AG09309 (cell line): ENCODE results near the gene ZCCHC24.

ENCODE experiments used
- DNase-seq: peaks from one replicate; pipeline ENCODE4 v3.0.0-alpha.2; 2010; ENCODE audit warnings: low read depth
- H3K4me3 ChIP-seq: 2 replicates; pipeline ENCODE4 v1.5.1; 2011; ENCODE audit warnings: mild to moderate bottlenecking, low read depth, low read length, moderate library complexity; ENCODE audit not compliant: control insufficient read depth
- TF ChIP-seq, protein P1 (sequence below): IDR thresholded peaks from 2 replicates; pipeline ENCODE4 v1.5.1; 2011; ENCODE audit warnings: mild to moderate bottlenecking, low read depth, low read length, inconsistent platforms; ENCODE audit not compliant: insufficient read depth, control insufficient read depth; ENCODE audit errors: missing control alignments

The ZCCHC24 gene

DNA sequence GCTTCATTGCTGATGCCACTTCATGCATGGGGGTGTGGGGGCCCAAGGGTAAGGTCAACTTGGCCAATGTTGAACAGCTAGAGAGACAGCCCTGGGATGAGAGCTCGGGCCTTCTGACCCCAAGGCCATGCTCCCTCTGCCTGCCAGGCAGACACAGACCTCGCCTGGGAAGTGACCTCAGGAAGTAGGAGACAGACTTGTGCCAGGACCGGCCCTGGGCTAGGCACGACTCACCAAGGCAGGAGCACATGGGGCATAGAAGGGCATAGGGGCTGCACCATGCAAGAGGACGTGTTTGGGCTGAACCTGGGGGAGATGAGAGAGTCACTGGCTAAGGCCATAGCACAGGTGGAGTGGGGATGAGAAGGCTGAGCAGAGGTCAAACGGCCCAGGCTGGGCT lies 27.1 kb downstream of the ZCCHC24 start:
- TF ChIP-seq, protein P1, sequence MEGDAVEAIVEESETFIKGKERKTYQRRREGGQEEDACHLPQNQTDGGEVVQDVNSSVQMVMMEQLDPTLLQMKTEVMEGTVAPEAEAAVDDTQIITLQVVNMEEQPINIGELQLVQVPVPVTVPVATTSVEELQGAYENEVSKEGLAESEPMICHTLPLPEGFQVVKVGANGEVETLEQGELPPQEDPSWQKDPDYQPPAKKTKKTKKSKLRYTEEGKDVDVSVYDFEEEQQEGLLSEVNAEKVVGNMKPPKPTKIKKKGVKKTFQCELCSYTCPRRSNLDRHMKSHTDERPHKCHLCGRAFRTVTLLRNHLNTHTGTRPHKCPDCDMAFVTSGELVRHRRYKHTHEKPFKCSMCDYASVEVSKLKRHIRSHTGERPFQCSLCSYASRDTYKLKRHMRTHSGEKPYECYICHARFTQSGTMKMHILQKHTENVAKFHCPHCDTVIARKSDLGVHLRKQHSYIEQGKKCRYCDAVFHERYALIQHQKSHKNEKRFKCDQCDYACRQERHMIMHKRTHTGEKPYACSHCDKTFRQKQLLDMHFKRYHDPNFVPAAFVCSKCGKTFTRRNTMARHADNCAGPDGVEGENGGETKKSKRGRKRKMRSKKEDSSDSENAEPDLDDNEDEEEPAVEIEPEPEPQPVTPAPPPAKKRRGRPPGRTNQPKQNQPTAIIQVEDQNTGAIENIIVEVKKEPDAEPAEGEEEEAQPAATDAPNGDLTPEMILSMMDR, result no peak
- no peak overlapping the region for H3K4me3 ChIP-seq
- no peak for DNase-seq

DNA sequence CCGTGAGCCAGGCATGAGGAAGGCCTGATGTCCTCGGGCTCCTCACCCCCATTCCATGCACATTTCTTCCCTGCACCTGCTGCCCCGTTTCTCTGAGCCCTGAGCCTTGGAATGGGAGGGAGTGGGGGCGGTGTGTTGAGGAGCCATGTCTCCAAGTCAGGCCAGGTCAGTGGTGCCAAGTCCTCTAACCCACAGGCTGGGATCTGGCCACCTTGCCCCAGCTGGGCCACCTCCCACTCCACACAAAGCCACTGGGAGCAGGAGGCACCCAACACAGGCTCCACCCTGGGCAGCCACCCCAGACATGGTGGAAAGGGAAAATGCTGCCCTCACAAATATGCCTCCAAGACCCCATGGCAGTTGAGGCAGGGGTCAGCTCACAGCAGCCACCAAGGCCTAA lies 27.7 kb downstream of the ZCCHC24 start:
- no peak for DNase-seq
- TF ChIP-seq, protein P1, result no peak
- H3K4me3 ChIP-seq, result no peak overlapping the region

DNA sequence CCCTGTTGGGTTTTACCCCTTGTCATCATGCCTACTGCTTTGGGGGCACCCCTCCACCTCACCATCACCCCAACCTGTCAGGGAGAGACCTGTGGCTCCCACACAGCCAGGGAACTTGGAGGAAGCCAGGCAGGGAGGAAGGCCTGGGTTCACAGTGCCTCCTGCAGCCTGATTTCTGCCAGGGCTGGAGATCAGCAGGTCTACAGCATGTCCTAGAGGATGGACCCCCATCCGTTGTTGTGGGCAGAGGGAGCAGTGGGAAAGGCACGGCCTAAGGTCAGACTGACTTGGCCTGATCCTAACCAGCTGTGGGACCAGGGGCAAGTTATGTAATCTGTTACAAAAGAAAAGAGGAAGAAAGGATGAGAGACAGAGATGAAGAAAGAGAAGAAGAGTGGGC lies 28.2 kb downstream of the ZCCHC24 start:
- TF ChIP-seq, protein P1, result no peak
- DNase-seq, result no peak
- H3K4me3 ChIP-seq, result no peak overlapping the region

DNA sequence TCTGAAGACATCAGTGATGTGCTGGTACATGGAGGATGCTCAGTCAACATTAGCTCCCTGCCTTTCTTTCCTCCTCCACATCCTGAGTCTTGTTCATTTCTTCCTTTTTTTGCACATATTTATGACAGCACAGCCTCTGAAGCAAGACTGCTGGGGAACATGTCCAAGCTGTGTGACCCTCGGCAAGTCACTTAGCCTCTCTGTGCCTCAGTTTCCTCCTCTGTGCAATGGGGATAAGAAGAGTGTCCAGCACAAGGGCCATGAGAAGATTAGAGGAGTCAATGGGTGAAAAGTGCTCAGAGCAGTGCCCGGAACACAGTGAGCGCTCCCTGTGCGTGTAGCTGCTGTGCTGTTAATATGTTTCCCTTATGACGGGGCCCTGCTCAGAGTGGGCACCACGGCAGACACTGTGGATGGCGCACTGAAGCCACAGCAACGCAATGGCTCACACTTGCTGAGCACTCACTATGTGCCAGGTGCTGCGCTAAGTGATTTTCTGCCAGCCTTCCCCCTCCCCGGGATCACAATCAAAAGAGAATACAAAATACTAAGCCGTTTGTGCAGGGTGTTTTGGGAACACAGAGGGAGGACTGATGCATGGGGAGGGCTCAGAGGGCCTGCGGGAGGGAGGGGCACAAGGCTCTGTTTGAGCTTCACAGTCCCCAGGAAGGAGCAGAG lies 28.7 kb downstream of the ZCCHC24 start:
- TF ChIP-seq, protein P1, result no peak
- H3K4me3 ChIP-seq, result no peak overlapping the region
- DNase-seq, result no peak

DNA sequence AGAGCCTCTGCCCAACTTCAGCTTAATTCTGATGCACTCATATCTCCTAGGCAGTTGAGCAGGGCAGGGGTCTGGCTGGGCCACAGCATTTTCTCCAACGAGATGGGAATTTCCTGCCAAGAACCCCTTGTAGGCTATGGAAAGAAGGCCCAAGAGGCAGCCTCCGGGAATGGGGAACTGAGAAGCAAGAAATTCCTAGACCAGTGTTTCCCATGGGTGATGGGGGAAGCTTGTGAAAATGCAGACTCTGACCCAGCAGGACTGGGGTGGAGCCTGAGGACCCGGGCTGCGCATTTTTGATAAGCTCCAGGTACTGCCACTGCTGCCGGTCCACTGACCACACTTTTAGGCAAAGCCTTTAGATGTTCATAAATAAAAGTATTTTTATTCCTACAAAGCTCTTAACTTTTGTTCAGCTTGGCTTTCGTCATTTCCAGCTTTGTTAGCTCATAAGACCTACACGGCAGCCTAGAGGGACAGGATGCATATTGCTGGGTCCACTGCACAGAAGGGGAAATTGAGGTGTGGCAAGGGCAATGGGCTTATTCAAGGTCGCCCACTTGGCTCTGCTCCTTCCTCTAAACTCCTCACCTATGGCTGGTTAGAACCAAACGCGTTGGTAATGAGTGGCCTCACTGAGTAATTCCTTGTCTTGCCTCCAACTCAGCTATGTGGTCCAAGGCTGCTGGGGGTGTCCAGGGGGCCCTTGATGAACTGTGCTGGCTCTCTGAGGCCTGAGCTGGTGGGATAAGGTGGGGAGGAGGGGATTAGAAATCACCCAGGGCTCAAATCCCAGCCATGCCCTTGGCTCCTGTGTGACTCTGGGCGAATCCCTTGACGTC lies 29.5 kb downstream of the ZCCHC24 start:
- DNase-seq, result no peak
- H3K4me3 ChIP-seq, result no peak overlapping the region
- TF ChIP-seq, protein P1, result no peak

DNA sequence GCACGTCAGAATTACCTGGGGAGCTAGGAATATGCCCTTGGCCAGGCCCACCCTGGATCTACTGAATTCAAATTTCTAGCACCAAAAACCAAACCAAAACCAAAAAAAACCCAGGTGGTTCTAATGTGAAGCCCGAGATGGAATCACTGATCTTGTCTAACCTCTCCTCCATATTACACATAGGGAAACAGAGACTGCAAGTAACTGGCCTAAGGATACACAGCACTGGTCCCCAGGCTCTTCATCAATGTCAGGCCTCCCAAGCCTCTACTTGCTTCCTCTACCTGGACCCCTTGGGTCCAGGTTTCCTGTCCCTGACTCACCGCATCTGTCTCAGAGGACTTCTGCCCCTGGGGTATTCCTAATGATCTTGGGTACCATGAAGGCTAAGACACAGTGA lies 30.7 kb downstream of the ZCCHC24 start:
- H3K4me3 ChIP-seq, result no peak overlapping the region
- TF ChIP-seq, protein P1, result no peak
- DNase-seq, result no peak
